ENCODE results near the gene UGP2.

GRCh38 chr2:63872571-63873328, 31.1 kb downstream of the UGP2 start:
- TF ChIP-seq CTCF (IDR thresholded peaks at IDR 0.05; ENCODE audit: low read depth, low read length, missing input control) = no peak
- TF ChIP-seq RAD21 (IDR thresholded peaks at IDR 0.05) = no peak
- TF ChIP-seq SP1 (IDR thresholded peaks at IDR 0.05) = no peak

Measured in liver (tissue), 3 donors.